ENCODE measurements around the gene UNC93A.

DNA sequence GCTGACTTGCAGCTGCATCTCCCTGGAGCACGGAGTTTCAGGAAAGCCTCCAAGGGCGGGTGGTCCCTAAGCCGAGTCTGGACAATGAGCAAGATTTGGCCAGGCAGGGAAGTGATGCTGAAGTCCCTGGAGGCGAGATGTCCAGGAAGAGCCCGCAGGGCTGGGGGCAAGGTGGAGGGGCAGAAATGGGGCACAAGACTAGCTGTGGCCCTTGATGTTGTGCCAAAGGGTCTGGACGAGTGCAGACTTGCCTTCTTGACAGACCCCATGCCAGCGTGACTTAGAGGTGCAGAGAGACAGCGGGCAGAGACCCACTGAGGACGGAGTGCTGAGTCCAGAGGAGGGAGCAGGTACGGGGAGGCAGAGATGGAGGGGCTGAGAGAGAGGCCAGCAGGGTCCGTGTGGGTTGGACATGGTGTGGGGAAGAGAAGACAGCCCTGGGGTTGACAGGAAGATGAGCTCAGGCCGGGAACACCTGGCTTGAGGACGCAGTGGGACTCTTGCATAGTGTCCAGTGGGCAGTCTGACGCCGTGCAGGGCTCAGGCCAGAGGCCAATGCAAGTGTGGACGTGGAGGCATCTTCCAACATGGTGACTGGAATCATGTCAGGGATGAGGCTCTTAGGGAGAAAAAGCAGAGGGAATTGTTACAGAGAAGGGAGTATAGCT is 8.7 kb downstream of the UNC93A start:
- TF ChIP-seq, protein P1, sequence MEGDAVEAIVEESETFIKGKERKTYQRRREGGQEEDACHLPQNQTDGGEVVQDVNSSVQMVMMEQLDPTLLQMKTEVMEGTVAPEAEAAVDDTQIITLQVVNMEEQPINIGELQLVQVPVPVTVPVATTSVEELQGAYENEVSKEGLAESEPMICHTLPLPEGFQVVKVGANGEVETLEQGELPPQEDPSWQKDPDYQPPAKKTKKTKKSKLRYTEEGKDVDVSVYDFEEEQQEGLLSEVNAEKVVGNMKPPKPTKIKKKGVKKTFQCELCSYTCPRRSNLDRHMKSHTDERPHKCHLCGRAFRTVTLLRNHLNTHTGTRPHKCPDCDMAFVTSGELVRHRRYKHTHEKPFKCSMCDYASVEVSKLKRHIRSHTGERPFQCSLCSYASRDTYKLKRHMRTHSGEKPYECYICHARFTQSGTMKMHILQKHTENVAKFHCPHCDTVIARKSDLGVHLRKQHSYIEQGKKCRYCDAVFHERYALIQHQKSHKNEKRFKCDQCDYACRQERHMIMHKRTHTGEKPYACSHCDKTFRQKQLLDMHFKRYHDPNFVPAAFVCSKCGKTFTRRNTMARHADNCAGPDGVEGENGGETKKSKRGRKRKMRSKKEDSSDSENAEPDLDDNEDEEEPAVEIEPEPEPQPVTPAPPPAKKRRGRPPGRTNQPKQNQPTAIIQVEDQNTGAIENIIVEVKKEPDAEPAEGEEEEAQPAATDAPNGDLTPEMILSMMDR (IDR thresholded peaks at IDR 0.05; ENCODE audit: extremely low read depth in 1 of 2, insufficient read depth in 1 of 2, low read depth in 1 of 2, low read length in 2 of 2) = no peak
- TF ChIP-seq EZH2 (IDR thresholded peaks at IDR 0.05; ENCODE audit: borderline replicate concordance, low read depth, low read length, severe bottlenecking) = no peak
- no peak for TF ChIP-seq POLR2A (IDR thresholded peaks at IDR 0.05; ENCODE audit: low read depth, low read length)
- no peak for TF ChIP-seq GATA2 (IDR thresholded peaks at IDR 0.05; ENCODE audit: insufficient read depth, insufficient read length, low read depth, low read length)
- TF ChIP-seq, protein P2, sequence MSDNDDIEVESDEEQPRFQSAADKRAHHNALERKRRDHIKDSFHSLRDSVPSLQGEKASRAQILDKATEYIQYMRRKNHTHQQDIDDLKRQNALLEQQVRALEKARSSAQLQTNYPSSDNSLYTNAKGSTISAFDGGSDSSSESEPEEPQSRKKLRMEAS (IDR thresholded peaks at IDR 0.05; ENCODE audit: insufficient read depth, insufficient read length) = no peak
- no peak for TF ChIP-seq POLR2AphosphoS5 (IDR thresholded peaks at IDR 0.05; ENCODE audit: insufficient read depth, low read depth, low read length)
- no peak for TF ChIP-seq FOS (IDR thresholded peaks at IDR 0.05; ENCODE audit: borderline replicate concordance, insufficient read depth, low read length)
- no peak for TF ChIP-seq MYC (IDR thresholded peaks at IDR 0.05; ENCODE audit: low read depth, low read length)
